MCF 10A (cell line): ENCODE data around the gene GABRG3. TPM values are rescaled to one million over a fixed set of nuclear protein-coding genes. Genes with fewer than 3 reads are reported as not detected.

Experiments used
- BruUV-seq: library from RNA; stranded (reverse); fragments of 400-500 nt; replicated peaks from 2 replicates; lab custom pipeline; 2021; lab: Mats Ljungman, UMichigan
- CTCF ChIA-PET: fragments of 300-600 bp; sonication (Branson Sonifier 250); formaldehyde crosslinking; extraction: SDS; loops from one replicate; lab custom pipeline; 2021; ENCODE audit warnings: antibody characterized with exemption, inconsistent platforms; lab: Yijun Ruan, JAX
- POLR2A ChIA-PET: fragments of 300-600, 350-650 bp; sonication (Branson Sonifier 250); formaldehyde crosslinking; extraction: SDS; loops from one replicate; lab custom pipeline; 2020; ENCODE audit warnings: antibody characterized with exemption, inconsistent platforms; lab: Yijun Ruan, JAX
- DNase-seq: peaks from one replicate; pipeline ENCODE4 v3.0.0-alpha.2; 2018; ENCODE audit not compliant: unreplicated experiment
- H3K27ac Mint-ChIP-seq: one replicate; pipeline ENCODE4 v1.8.0; 2022; ENCODE audit warnings: mild to moderate bottlenecking, low read depth, mixed read lengths; ENCODE audit not compliant: unreplicated experiment
- H3K27me3 Mint-ChIP-seq: one replicate; pipeline ENCODE4 v1.8.0; 2022; ENCODE audit warnings: mixed read lengths; ENCODE audit not compliant: insufficient read depth, unreplicated experiment
- H3K36me3 Mint-ChIP-seq: one replicate; pipeline ENCODE4 v1.8.0; 2022; ENCODE audit warnings: mild to moderate bottlenecking, moderate library complexity, mixed read lengths; ENCODE audit not compliant: insufficient read depth, unreplicated experiment
- H3K4me1 Mint-ChIP-seq: one replicate; pipeline ENCODE4 v1.8.0; 2022; ENCODE audit warnings: mixed read lengths; ENCODE audit not compliant: insufficient read depth, unreplicated experiment
- H3K4me3 Mint-ChIP-seq: one replicate; pipeline ENCODE4 v1.8.0; 2022; ENCODE audit warnings: mild to moderate bottlenecking, moderate library complexity, mixed read lengths; ENCODE audit not compliant: unreplicated experiment
- H3K9me3 Mint-ChIP-seq: one replicate; pipeline ENCODE4 v1.8.0; 2022; ENCODE audit warnings: mixed read lengths; ENCODE audit not compliant: unreplicated experiment
- CTCF ChIP-seq: fragments of 200-600 bp; IDR thresholded peaks from one replicate; pipeline ENCODE4 v1.8.0; 2022; ENCODE audit warnings: antibody characterized with exemption, mild to moderate bottlenecking; ENCODE audit not compliant: unreplicated experiment
- intact Hi-C: fragments of 100-400 bp; cut with micrococcal nuclease; formaldehyde crosslinking; loops from 2 replicates; pipeline ENCODE4 v1.14.1; 2022
- total RNA-seq: library from RNA; stranded (reverse); gene quantifications from 2 replicates; pipeline ENCODE4 v1.2.3, GENCODE V29; 2022

The GABRG3 gene
- total RNA-seq, 1 experiment from 2014 or later: not detected

- no peak for TF ChIP-seq CTCF
These were observed 370.9 kb downstream of the GABRG3 start for GRCh38 chr15:27341780-27342343.

GRCh38 chr15:27342991-27343390 is 372.0 kb downstream of the GABRG3 start:
- DNase-seq: no peak
- POLR2A ChIA-PET: interaction anchor here (0.6 kb wide), 1 partner anchor 52 kb away, joined by 3 read pairs; no protein-coding TSS in a partner anchor
- BruUV-seq: no TSS peak
- Mint-ChIP-seq H3K36me3 (no peaks in the 10 kb centered on the region), H3K4me1 (no peaks in the 10 kb centered on the region), H3K9me3 (peaks cover 9% of the 10 kb centered on the region), H3K27me3 (no peaks in the 10 kb centered on the region), H3K27ac (no peak overlapping the region), H3K4me3 (no peak overlapping the region)
- intact Hi-C loops: no loop called here
- CTCF ChIA-PET: no interaction called here
- TF ChIP-seq CTCF: no peak

More at GRCh38 chr15:27341780-27342343, 370.9 kb downstream of the GABRG3 start:
- peaks cover 17% of the 10 kb centered on the region for H3K9me3 Mint-ChIP-seq
- H3K36me3 Mint-ChIP-seq: no peaks in the 10 kb centered on the region
- no peaks in the 10 kb centered on the region for H3K4me1 Mint-ChIP-seq
- no peak overlapping the region for H3K4me3 Mint-ChIP-seq
- no peak for DNase-seq
- no peaks in the 10 kb centered on the region for H3K27me3 Mint-ChIP-seq
- intact Hi-C loops: no loop called here
- POLR2A ChIA-PET: no interaction called here
- CTCF ChIA-PET: no interaction called here
- no peak overlapping the region for H3K27ac Mint-ChIP-seq
- BruUV-seq: no TSS peak

DNA sequence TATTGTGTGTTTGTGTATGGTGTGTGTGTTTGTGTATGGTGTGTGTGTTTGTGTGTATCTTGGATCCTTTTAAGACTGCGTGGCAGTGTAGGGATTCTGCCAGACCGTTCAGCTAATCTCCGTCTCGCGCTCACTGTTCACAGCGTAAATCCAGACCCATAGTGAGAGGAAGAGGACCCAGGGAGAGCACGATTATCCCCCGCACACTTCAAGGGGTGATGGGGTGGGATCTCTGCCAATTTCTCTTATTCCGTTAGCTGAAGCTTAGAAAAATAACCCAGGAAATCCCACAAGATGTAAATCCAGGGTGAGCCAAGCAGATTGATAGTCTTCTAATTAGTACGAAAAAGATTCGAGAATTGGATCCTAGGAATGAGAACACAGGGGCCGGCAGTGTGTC is 381.2 kb downstream of the GABRG3 start:
- Mint-ChIP-seq H3K36me3 (no peaks in the 10 kb centered on the region), H3K27me3 (no peaks in the 10 kb centered on the region), H3K9me3 (peaks cover 10% of the 10 kb centered on the region), H3K4me1 (no peaks in the 10 kb centered on the region), H3K4me3 (no peak overlapping the region), H3K27ac (no peak overlapping the region)
- DNase-seq: no peak
- TF ChIP-seq CTCF: no peak
- ChIA-PET POLR2A (no interaction called here), CTCF (no interaction called here)
- intact Hi-C loops: no loop called here
- BruUV-seq: no TSS peak

DNA sequence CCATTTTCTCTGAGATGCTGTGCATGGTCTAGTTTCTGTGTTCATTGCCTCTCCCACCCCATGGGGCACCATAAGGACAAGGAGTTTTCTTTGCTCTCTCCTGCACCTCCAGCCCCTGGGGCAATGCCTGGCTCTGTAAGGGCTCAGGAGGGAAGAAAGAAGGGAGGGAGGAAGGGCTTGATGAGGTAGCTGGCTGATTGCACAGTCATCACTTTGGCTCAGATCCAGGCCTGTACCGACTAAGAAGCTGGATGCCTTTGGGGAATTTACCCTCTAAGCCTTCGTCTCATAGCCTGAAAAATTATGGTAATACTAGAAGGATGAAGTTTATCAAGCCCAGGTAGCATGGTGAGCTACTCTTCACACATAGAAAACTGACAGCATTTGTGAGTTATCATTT is 382.9 kb downstream of the GABRG3 start:
- Mint-ChIP-seq H3K36me3 (no peaks in the 10 kb centered on the region), H3K9me3 (peaks cover 18% of the 10 kb centered on the region), H3K4me1 (no peaks in the 10 kb centered on the region), H3K27me3 (no peaks in the 10 kb centered on the region), H3K27ac (no peak overlapping the region), H3K4me3 (no peak overlapping the region)
- ChIA-PET CTCF (no interaction called here), POLR2A (no interaction called here)
- no TSS peak for BruUV-seq
- intact Hi-C loops: no loop called here
- TF ChIP-seq CTCF: no peak
- no peak for DNase-seq
